HG03039 (cell line): ENCODE data around the gene HOXB13.

Experiments
- ATAC-seq: cut with Tn5 transposase; IDR thresholded peaks from one replicate; pipeline ENCODE4 v1.9.1; 2021; ENCODE audit warnings: mild to moderate bottlenecking, moderate library complexity; ENCODE audit not compliant: unreplicated experiment

HOXB13 gene

DNA sequence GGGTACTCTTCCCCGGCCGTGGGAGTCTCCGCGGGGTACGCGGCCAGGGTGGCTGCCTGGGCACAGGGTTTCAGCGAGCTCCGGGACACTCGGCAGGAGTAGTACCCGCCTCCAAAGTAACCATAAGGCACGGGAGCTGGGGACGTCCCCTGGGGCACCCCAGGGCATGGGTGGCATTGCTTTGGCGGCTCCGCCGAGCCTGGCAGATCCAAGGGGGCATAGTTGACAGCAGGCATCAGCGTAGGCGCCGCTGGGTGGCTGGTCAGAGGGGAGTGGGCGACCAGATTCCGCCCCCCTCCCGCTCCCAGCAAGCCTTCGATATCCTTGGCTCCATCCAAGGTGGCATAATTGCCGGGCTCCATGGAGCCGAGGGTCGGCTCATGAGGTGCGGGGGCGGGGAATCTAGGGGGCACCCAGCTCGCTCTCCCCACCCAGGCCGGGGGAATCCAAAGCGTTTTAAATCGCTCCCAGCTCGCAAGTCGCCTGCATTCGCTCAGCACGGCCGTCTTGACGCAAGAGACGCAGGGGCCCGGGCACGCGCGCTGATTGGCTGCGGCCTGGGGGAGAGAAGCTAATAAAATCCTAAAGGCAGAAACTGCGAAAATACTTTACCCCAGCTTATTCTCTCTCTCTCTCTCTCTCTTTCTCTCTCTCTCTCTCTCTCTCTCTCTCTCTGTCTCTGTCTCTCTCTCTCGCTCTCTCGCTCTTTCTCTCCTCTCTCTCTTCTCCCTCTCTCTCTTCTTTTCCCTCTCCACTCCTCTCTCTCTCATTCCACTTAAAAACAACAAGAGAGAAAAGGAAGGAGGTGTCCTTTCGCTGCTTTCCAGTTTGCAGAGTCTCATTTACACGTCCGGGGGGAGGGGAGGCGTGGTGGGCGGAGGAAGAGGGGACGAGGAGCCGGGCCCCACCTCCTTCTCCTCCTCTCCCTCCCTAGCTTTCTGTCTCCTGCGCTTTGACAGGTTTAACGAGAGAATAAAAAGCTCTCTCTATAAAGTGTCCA lies at the start of gene HOXB13:
TSS of gene HOXB13 (minus strand) at position 519 of the 1,000 bp plus-strand sequence. CDS start at position 362, 157 bp downstream.
- ATAC-seq: no peak

DNA sequence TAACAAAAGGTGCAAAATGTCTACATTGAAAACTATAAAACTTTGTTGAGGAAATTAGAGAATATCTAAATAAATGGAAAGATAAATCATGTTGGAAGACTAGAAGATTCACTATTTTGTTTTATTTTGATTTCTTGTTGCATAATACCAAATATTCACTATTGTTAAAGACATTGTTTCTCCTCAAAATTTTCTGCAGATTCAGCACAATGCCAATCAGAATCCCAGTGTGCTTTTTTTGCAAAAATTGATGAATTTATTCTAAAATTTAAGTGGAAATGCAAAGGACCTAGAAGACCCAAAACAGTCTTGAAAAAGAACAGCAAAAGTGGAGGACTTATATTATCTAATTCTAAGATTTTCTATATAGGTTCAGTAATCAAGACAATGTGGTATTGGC lies 48.1 kb upstream of the HOXB13 start:
- ATAC-seq: no peak

DNA sequence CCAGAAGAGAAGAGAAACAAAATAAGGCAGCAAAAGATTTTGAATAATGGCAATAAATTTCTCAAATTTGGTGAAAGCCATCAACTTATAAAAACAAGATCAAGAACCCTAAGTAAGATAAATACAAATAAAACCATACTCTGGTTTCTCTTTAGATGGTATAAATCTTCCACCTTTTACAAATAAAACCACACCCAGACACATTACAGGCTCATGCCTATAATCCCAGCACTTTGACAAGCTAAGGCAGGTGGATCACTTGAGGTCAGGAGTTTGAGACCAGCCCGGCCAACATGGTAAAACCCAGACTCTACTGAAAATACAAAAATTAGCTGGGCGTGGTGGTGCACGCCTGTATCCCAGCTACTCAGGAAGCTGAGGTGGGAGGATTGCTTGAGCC lies 44.7 kb upstream of the HOXB13 start:
- ATAC-seq: no peak

DNA sequence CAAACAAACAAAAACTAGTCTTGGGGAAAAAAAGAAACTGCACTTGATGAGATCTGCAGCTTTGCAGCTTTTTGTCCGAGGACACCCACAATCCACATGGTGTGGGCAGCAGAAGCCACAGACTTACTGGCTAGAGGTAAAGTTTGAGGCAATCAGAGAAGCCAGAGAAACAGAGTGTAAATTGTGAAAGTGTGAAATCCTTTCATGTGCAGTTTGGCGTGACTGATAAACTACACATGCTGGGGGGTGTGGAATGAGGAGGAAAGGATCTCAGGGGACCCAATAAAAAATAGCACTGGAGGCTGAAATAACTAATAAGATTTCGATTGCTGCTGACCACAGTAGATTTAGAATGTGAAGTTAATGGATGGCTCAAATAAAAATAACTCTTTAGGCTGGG lies 42.4 kb upstream of the HOXB13 start:
- no peak for ATAC-seq

DNA sequence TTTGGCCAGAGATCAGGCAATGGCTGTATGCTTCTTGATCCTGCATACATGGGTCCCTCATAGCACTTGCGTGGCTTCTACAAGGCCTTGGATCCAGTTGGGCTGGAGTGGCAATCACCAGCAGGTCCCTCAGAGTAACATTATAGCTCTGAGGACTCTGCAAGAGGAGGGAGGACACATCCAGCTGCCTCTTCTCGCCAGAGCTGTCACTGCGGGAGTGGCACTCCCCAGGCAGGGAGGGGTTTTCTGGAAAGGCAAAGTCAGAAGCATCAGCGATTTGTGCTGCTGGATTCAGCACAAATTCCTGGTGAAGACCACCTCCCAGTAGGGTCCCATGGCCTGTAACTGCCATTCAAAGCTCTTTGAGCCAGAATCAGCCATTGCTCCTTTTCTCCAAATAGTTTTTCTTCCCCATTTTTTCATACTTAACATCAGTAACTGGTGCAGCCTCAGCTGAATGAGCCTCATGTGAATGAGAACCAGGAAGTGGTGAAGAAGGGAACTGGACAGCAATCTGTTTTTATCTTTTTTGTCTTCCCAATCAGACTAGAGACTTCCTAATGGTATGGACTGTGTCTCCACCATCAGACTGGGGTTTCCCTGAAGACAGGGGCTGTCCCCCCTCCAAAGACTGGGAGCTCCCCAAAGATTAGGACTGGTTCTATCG lies 40.6 kb upstream of the HOXB13 start:
- ATAC-seq: no peak

DNA sequence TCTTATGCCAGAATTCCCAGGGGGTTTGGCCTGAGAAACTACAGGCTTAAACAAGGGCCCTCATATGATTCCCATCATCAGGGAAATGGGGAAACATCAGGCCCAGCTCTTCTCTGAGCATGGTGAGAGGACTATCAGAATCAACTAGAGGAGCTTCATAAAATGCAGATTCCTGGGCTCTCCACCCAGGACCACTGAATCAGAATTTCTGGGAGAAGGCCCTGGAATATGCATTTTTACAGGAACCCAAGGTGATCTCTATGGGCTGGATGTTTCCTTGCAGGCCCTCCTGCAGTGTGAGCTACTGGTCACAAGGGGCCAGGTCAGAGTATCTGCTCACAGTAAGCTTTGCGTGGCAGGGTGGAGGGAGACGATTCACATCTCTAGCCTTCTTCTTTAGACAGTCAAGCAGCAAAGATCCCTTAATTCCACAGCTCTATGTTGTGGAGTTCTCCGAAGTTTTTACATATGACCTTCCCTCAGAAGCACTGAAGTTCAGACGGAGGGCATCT lies 38.8 kb upstream of the HOXB13 start:
- ATAC-seq: no peak

DNA sequence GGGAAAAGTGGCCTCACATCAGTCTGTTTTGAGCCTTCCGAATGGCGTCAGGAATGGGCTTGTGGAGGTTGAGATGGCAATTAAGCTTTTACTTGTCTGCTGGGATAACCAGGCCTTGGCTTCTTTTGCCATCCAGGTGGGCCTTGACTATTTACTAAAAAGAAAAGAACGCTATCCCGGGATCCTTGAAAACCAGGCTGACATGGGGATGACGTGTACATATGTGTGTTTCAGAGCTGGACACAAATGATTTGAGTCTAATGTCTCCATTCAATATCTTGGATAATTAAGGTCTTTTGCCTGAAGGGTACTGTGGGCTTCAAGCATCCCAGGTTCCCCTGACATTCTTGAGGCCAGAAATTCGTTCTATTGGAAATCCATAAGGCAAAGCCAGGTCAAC lies 32.6 kb upstream of the HOXB13 start:
- ATAC-seq: no peak

DNA sequence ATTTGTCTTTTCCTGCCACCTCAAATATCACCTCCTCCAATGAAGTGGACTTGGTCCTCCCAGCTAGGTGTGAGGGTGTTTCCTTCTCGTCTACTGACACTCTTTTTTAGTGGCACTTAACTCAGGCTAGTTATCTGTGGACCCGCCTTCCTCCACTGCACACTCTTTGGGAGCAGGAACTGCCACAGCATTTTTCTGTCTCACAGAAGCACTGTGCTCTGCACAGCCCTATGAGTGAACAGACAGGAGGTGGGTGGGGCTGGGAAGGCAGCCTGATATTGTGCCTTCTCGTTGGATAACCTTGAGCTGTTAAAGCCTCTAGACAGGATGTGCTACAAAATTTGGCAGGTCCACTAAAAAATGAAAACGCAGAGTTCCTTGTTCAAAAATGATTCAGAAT lies 31.9 kb upstream of the HOXB13 start:
- no peak for ATAC-seq

DNA sequence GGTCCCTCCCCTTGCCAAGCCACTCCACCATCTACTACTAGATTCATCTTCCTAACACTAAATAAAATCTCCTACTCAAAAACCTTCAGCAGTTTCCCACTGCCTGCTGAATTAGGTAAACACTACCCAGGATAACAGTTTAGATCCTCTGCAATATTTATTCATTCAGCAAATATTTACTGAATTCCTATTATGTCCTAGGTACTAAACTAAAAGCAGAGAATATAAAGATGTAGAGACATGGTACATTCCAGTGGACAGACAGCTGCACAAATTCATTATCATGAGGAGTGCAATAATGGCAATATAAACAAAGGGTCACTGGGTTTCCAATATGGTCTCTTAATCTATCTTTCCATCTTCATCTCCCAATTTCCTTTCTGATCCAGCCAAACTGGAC lies 30.7 kb upstream of the HOXB13 start:
- ATAC-seq: no peak

DNA sequence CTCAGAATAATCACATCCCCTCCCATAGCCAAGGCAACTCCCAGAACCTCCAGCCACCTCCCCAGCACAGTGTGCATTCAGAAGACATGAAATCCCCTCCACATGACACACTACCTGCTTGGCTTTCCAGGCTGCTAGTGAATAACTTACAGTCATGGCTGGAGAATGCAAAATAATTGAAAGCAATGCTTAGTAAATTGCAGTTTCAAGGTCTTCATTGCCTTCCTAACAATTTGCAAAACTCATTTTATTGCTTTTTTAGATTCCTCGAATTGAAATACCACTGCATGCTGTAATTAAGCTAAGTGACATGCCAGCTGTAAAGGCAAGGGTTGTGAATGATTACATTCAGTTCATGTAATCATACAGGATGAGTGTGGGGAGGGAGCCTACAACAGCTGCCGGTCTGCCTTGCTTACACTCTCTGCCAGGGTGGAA lies 29.0 kb upstream of the HOXB13 start:
- no peak for ATAC-seq

DNA sequence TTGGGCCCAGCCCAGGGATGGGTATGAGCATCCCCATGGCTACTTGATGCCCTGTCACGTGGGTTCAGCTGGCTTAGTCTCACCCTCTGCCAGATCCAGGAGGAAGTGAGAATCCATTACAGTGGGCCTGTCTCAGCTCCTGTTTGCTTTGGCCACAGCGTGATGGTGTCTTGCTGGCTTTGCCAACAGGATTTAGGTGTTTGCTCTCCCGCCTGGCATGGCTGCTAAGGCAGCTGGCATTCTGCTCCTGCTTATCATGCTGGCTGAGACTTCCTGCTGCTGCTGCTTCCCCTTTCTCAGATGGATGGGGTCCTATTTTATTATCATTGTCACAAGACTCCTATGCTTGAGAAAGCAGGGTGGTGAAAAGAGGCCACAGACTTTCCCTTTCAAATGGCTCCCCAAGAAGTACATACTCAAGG lies 28.3 kb upstream of the HOXB13 start:
- no peak for ATAC-seq

DNA sequence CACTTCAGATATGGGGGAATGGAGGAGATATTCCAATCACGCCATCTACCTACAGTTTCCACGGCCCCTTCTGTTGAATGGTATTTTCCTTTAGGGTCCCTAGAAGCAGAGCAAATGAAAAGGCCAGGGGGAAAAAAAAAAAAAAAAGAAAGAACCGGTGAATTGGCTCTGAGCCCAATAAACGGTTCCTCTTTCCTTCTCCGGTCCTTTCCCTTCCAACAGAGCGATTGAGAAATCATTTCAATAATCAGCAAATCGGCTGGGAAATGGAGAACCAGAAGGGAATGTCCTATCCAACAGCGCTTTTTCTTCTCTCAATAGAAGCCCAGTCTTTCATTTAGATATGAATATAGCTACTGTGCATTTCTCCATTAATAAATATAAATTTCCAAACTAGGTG lies 26.8 kb upstream of the HOXB13 start:
- ATAC-seq: no peak

DNA sequence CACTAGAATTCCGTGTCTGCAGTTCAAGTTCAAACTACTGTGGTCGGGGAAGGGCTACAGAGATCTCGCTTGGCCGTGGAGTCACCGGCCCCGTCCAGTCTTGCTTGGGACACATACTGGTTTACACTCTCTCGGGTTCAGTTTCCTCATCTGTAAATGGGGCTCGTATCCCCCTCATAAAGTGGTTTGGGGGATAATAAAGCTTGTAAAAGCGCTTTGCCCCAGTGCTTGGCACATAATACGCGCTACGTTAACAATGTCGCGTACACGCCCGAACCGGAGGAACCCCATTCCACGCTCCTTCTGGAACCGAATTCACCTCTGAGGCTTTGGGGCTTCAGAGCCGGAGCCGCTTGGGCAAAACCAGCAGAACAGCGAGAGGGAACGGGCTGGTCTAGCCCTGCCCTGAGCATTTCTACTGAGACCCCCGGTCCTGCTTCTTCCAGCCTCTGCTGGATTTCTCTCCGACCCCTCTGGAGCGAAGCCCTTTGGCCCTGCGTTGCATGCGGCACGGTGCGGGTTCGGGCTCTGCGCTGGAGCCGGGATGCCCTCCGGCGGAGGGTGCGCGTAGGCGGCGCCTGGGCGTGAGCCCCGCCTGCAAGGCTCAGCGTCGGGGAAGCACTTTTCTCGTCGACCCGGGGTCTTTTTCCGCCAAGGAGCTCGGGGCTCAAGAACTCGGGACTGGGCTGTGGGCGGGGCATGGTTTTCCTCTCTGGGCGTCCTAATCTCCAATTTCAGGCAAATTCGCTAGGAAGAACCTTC lies 26.1 kb upstream of the HOXB13 start:
- ATAC-seq: no peak

DNA sequence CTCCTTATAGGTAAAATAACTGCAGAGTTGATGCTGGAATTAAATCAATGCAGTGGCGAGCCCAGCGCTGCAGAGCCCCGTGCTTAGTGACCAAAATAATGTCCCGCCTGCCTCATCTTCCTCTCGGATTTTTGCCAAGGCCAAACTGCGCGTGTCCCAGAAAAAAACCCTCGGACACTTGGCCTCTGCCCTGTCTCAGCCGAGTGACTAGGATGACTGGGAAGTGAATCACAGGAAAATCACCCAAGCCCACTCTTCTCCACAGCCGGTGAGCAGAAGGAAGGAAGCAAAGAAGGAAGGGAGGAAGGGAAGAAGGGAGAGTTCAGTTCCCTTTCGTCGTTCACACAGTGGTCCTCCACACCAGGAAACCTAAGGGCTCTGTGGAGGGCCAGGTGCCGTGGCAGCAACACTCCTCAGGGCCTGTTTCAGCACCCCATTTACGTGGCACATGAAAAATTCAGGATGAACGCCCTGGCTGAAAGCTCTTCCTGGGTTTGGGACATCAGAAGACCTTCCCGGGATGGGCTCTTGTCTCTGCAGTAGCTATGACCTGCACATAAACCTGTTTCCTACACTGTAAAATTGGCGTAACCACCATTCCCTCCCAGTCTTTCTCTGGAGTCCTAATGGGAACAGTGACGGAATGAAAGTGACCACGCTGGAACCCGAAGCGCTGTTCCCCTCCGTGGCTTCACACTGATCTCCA lies 25.4 kb upstream of the HOXB13 start:
- ATAC-seq: no peak

DNA sequence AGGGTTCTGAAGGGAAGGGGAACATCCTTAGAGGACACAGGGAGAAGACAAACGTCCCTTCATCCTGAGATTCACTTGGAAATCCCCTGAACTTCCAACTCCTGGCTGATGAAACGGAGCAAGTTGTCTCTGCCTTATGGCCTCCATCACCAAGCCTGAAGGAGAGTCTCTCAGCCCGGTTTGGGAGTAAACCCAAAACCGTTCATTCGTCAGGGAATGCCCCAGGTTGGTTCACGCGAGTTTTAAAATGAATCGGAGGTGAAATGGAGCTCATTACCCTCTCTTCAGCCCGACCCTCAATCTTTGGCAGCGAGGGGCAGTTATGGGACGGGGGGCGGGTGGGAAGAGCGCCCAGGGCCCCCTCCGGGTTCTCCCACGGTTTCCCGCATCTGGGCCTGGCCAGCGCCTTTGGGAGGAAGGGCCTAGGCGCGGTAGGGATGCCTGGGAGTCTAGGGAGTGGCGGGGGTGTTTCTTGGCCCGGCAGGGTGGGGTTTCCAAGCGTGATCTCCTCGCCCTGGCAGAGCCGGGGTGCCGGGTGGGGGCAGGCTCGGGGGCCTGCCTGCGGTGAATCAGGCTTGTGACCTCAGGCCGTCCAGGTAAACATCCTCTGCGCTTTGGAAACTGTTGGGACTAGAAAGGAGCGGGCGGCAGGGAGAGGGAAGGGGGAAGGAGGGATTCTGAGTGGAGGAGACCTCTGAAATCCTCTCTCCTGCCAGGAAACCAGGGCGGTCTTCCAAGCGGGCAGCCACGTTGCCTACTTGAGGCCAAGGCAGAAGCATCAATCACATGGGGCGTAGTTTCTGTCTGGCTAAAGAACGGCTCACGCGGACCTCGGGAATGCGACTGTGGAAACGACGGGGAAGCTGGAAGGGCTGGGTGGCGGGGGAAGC lies 24.1 kb upstream of the HOXB13 start:
- ATAC-seq: no peak

DNA sequence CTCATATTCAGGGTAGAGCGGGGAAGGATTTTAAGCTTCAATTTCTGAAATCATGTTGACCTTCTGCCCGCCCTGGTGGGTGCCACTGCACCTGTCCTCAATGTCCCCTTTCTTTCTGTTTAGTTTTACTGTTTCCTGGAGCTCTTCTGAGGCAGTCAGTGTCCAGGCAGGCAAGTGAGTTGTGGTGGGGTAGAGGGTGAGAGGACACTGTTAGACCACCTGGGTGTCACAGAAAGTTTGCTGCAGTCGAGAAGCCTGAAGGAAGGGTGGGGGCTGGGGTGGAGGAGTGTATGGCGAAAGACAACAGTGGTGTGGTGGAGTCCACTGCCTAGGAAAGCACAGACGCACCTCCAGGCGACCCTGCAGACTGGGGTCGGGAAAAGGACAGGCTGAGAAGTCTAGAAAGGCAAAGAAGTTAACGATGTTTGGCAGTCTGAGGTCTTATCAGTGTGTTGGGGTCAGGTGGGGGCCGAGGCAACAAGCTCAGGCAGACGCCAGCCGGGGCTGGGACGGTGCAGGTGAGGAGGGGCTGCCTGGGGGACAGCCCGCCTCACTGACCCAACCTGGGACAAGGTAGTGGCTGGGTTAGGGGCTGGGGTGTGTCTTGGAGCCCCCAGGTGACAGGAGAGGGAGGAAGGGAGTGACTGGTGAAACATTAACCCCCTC lies 23.3 kb upstream of the HOXB13 start:
- ATAC-seq: no peak

DNA sequence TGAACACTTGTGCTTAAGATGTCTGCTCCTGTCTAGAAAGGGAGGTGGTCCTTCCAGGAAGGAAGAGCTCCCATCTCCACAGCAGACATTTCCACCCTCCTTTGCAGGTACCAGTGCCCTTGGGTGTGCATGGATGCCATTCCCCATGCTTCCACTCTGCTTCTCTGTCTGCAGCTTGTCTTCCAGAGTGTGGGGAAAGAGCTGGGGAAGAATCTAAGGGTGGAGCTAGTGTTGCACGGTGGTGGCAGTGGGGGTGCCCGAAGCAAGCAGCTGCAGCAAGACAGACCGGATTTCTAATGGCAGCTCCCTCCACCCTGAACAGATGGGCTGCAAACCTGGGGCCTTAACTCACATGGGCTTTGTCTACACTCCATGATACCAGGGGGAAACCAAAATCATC lies 22.6 kb upstream of the HOXB13 start:
- ATAC-seq: no peak

DNA sequence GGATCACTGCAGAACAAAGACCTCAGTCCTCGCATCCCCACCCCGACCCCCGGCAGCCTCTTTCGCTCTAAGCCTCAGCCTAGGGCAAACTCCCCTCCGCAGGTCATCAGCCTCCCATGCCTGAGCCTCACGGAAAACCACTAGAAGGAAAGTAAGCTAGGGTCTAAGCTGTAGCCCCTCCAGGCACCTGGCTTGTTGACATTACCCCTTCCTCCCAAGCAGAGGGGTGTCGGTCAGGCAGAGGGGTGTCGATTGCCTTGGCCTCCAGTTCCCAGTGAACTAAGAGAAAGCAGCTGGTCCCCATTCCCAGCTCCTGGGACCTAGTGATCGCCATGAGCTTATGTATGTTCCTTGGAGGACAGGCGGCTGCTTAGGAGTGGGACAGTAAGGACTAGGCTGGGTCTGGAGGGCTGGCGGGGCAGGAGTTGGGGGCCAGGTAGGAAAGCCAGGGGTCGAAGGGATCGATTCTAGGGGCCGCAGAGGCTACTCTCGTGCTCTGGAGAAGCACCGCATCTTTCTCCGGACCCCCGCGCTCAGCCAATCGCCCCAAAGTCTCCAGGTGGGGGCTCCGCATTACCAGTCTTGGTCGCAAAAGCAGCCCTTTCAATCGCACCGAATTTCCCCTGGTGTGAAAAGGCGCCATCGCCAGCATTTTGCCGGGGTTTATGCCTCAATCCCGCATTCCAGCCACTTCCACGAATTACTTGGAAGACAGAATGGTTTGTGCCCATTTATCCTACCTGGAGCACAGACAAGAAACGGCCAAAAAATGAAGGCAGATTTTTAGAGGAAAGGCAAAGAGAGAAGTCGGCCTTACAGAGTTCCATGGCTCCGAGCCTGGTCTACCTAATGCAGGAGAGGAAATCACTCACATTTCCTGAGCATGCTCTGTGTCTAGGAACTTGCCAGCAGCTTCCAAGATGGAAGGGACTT lies 21.3 kb upstream of the HOXB13 start:
- ATAC-seq: no peak
